ENCODE results near the gene NEDD4.
"Not testable (repeated sequence)": the region's sequence is repeated elsewhere in the genome, so short reads cannot be mapped to it uniquely, and the experiment has no call there.

NEDD4 gene

GRCh38 chr15:55823699-55824340 lies 169.6 kb downstream of the NEDD4 start:
- no peak for DNase-seq

- no peak for DNase-seq
These were observed 170.2 kb downstream of the NEDD4 start for GRCh38 chr15:55823191-55823670.

- not testable (repeated sequence) for DNase-seq
These were observed 171.7 kb downstream of the NEDD4 start for GRCh38 chr15:55821740-55822139.

- DNase-seq: no peak
These were observed 173.4 kb downstream of the NEDD4 start for GRCh38 chr15:55820043-55820442.

GRCh38 chr15:55819397-55820034 lies 173.9 kb downstream of the NEDD4 start:
- no peak for DNase-seq

GRCh38 chr15:55816017-55816416 lies 177.4 kb downstream of the NEDD4 start:
- no peak for DNase-seq

GRCh38 chr15:55802600-55803376 lies 190.6 kb downstream of the NEDD4 start:
- no peak for DNase-seq

GRCh38 chr15:55800216-55800615 lies 193.2 kb downstream of the NEDD4 start:
- DNase-seq: no peak

GRCh38 chr15:55799291-55800212 lies 193.9 kb downstream of the NEDD4 start:
- peak; percentile 35 for DNase-seq

GRCh38 chr15:55796321-55796965 lies 197.0 kb downstream of the NEDD4 start:
- no peak for DNase-seq

- no peak for DNase-seq
These were observed 198.4 kb downstream of the NEDD4 start for GRCh38 chr15:55795031-55795430.

- no peak for DNase-seq
These were observed 201.6 kb downstream of the NEDD4 start for GRCh38 chr15:55791551-55792400.

GRCh38 chr15:55789066-55789660 lies 204.2 kb downstream of the NEDD4 start:
- peak; percentile 76 for DNase-seq

GRCh38 chr15:55786341-55786740 lies 207.1 kb downstream of the NEDD4 start:
- DNase-seq: no peak

GRCh38 chr15:55785593-55785992 lies 207.8 kb downstream of the NEDD4 start:
- DNase-seq: not testable (repeated sequence)

GRCh38 chr15:55784286-55784685 lies 209.1 kb downstream of the NEDD4 start:
- DNase-seq: no peak

- DNase-seq: no peak
These were observed 210.5 kb downstream of the NEDD4 start for GRCh38 chr15:55782901-55783300.

GRCh38 chr15:55780292-55780691 lies 213.1 kb downstream of the NEDD4 start:
- DNase-seq: no peak

- DNase-seq: no peak
These were observed 214.5 kb downstream of the NEDD4 start for GRCh38 chr15:55778932-55779331.
